Body of pancreas (tissue), 4 donors: Measurements from ENCODE around the gene HAUS2.

ENCODE experiments used
- CTCF ChIP-seq, 7 experiments: fragments of 450-650 bp in 4 of 7; fragments of 200-600 bp in 3 of 7; sonication (generic) in 3 of 7; IDR thresholded peaks; one replicate each; pipeline ENCODE4 v1.5.1; 2016 to 2019; ENCODE audit warnings: antibody characterized with exemption in 7 of 7
- POLR2A ChIP-seq, 3 donors: fragments of 450-650 bp; IDR thresholded peaks; one replicate each; pipeline ENCODE4 v1.6.1; 2016; ENCODE audit warnings: antibody characterized with exemption in 3 of 3, mild to moderate bottlenecking in 2 of 3

DNA sequence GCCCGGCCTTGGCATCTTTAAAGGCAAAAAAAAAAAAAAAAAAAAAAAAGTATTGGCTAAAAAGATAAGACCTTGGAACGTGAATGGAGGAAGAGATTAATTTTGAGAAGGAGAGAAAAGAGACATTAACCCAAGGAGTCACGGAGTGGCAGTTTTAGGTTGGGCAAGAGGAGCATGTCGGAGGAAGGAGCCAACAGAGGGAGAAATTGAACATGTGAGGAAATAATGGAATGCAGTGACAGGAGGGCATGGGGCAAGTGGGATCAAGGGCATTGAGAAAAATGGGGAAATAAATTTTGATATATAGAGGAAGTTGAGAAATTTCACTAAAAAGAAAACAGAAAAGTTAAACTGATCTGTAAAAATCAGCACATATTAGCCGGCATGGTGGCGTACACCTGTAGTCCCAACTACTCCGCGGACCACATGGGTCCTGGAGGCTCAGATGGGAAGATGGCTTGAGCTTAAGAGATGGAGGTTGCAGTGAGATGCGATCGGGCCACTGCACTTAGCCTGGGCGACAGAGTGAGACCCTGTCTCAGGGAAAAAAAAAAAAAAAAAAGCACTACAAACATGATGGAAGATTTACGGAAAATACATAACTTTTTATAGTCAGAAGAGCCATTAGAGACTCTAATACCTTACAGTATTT lies 1.2 kb downstream of the HAUS2 start:
- TF ChIP-seq POLR2A (IDR thresholded peaks at IDR 0.05) = no peak
- no peak for TF ChIP-seq CTCF (IDR thresholded peaks at IDR 0.05)
